Hepatocyte (in vitro differentiated cells): Measurements from ENCODE around the gene LRRC4C. TPM values are rescaled to one million over a fixed set of nuclear protein-coding genes. Genes with fewer than 3 reads are reported as not detected.

Source experiments
- DNase-seq: peaks from one replicate; pipeline ENCODE4 v3.0.0-alpha.2; 2016; ENCODE audit warnings: low spot score
- H2AFZ ChIP-seq: fragments of 200-600 bp; sonication (generic); 2 replicates; pipeline ENCODE4 v1.6.0; 2016; ENCODE audit warnings: antibody characterized with exemption, mild to moderate bottlenecking
- H3K27ac ChIP-seq: fragments of 200-600 bp; sonication (generic); 2 replicates; pipeline ENCODE4 v1.5.1; 2016; ENCODE audit warnings: mild to moderate bottlenecking
- H3K27me3 ChIP-seq: fragments of 200-600 bp; sonication (generic); 2 replicates; pipeline ENCODE4 v1.6.1; 2016
- H3K36me3 ChIP-seq: fragments of 200-600 bp; sonication (generic); replicated peaks from 2 replicates; pipeline ENCODE4 v1.5.1; 2016; ENCODE audit warnings: low read depth; ENCODE audit not compliant: insufficient read depth
- H3K4me1 ChIP-seq: fragments of 200-600 bp; sonication (generic); 2 replicates; pipeline ENCODE4 v1.5.1; 2016; ENCODE audit warnings: mild to moderate bottlenecking, moderate library complexity; ENCODE audit not compliant: insufficient read depth
- H3K4me2 ChIP-seq: fragments of 200-600 bp; sonication (generic); 2 replicates; pipeline ENCODE4 v1.6.0; 2016
- H3K4me3 ChIP-seq: fragments of 200-600 bp; sonication (generic); 2 replicates; pipeline ENCODE4 v1.5.1; 2016; ENCODE audit warnings: mild to moderate bottlenecking
- H3K79me2 ChIP-seq: fragments of 200-600 bp; sonication (generic); 2 replicates; pipeline ENCODE4 v1.6.0; 2017; ENCODE audit warnings: mild to moderate bottlenecking
- H3K9me2 ChIP-seq: fragments of 200-600 bp; sonication (generic); replicated peaks from 2 replicates; pipeline ENCODE4 v1.6.0; 2017; ENCODE audit warnings: mild to moderate bottlenecking; ENCODE audit not compliant: insufficient read depth
- H3K9me3 ChIP-seq: fragments of 200-600 bp; sonication (generic); 2 replicates; pipeline ENCODE4 v1.5.1; 2016; ENCODE audit warnings: low read depth, mild to moderate bottlenecking
- H4K20me1 ChIP-seq: fragments of 200-600 bp; sonication (generic); 2 replicates; pipeline ENCODE4 v1.6.0; 2016; ENCODE audit warnings: mild to moderate bottlenecking; ENCODE audit not compliant: insufficient read depth, poor library complexity, severe bottlenecking
- EZH2 ChIP-seq: fragments of 200-600 bp; sonication (generic); IDR thresholded peaks from 2 replicates; pipeline ENCODE4 v1.6.1; 2016; ENCODE audit warnings: antibody characterized with exemption, mild to moderate bottlenecking, borderline replicate concordance
- EZH2phosphoT487 ChIP-seq: fragments of 200-600 bp; sonication (generic); IDR thresholded peaks from one replicate; pipeline ENCODE4 v1.6.1; 2018; ENCODE audit warnings: antibody characterized with exemption, mild to moderate bottlenecking, low read depth, moderate library complexity; ENCODE audit not compliant: unreplicated experiment, severe bottlenecking
- WGBS: methylation state at CpG from one replicate; pipeline ENCODE4 v1.1.6; 2016; ENCODE audit warnings: low lambda C conversion rate; ENCODE audit errors: missing lambda C conversion rate; 5-methylcytosine and 5-hydroxymethylcytosine counted together
- polyA plus RNA-seq: library from polyadenylated mRNA; unstranded; fragments of >200 nt; fragmentation: Nextera tagmentation; extraction: Ambion mirVana; gene quantifications from 2 replicates; pipeline ENCODE4 v1.2.1, GENCODE V29; 2016
- total RNA-seq: library from RNA; depleted of rRNA; stranded (reverse); fragments of >200 nt; gene quantifications from 2 replicates; pipeline ENCODE4 v1.2.3, GENCODE V29; 2014
- TF ChIP-seq, protein P1 (sequence below): fragments of 200-600 bp; sonication (generic); IDR thresholded peaks from 2 replicates; pipeline ENCODE4 v1.5.1; 2016; ENCODE audit warnings: antibody characterized with exemption, mild to moderate bottlenecking; ENCODE audit not compliant: poor library complexity

LRRC4C gene
- total and polyA plus RNA-seq, 2 experiments from 2014 or later = 1.1 to 3.1 TPM

DNA sequence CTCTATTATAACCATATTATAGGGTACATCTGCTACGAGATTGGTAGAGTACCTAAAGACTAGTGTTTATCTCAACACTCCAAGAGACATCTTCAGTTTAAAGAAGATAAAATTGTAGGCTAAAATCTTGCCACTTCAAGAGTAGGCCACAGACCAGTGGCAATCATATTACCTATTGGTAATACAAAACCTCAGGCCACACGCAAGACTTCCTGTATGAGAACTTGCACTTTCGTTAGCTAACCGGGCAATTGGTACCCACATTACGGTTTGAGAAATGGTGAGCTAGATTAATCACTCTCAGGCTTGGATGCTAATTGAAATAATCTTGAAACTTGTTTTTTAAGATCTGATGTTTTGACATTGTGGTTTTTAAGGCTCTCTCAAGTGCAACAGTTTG, 772.7 kb downstream of the LRRC4C start:
- TF ChIP-seq EZH2 (no peak), EZH2phosphoT487 (no peak)
- TF ChIP-seq, protein P1, sequence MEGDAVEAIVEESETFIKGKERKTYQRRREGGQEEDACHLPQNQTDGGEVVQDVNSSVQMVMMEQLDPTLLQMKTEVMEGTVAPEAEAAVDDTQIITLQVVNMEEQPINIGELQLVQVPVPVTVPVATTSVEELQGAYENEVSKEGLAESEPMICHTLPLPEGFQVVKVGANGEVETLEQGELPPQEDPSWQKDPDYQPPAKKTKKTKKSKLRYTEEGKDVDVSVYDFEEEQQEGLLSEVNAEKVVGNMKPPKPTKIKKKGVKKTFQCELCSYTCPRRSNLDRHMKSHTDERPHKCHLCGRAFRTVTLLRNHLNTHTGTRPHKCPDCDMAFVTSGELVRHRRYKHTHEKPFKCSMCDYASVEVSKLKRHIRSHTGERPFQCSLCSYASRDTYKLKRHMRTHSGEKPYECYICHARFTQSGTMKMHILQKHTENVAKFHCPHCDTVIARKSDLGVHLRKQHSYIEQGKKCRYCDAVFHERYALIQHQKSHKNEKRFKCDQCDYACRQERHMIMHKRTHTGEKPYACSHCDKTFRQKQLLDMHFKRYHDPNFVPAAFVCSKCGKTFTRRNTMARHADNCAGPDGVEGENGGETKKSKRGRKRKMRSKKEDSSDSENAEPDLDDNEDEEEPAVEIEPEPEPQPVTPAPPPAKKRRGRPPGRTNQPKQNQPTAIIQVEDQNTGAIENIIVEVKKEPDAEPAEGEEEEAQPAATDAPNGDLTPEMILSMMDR = no peak
- Histone ChIP-seq H3K4me2 (no peak overlapping the region), H2AFZ (no peak overlapping the region), H4K20me1 (no peaks in the 10 kb centered on the region), H3K9me3 (no peaks in the 10 kb centered on the region), H3K36me3 (no peaks in the 10 kb centered on the region), H3K4me3 (no peak overlapping the region), H3K27me3 (no peaks in the 10 kb centered on the region), H3K79me2 (no peaks in the 10 kb centered on the region), H3K27ac (no peak overlapping the region), H3K9me2 (no peaks in the 10 kb centered on the region), H3K4me1 (no peaks in the 10 kb centered on the region)
- WGBS = 85% methylated on average over 5 of the region's 5 CpGs
- no peak for DNase-seq

DNA sequence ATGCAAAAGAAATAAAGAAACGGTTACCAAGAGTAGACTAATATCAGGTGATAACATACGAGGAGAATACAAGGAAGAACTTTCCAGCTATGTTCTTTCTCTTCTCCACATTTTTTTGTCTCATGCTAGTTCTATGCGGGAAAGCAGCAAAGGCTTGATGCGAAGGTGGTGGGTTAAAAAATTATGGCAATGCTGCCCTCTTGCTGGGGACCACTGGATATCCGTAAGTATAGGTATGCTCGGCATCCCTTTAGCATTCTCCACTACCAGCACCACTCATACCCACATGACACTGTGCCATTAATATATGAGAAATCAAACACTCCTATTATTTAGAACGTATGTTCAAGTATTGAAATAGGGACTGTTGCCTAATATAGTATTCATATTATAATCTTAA, 776.4 kb downstream of the LRRC4C start:
- H3K79me2 ChIP-seq = no peaks in the 10 kb centered on the region
- H3K36me3 ChIP-seq = no peaks in the 10 kb centered on the region
- DNase-seq = no peak
- H3K27ac ChIP-seq = no peak overlapping the region
- H3K27me3 ChIP-seq = no peaks in the 10 kb centered on the region
- no peak overlapping the region for H2AFZ ChIP-seq
- H3K9me3 ChIP-seq = no peaks in the 10 kb centered on the region
- TF ChIP-seq EZH2phosphoT487 = no peak
- TF ChIP-seq, protein P1 = no peak
- no peak for TF ChIP-seq EZH2
- WGBS = 84% methylated on average over 7 of the region's 7 CpGs
- H3K4me1 ChIP-seq = no peaks in the 10 kb centered on the region
- H3K4me3 ChIP-seq = no peak overlapping the region
- H3K9me2 ChIP-seq = no peaks in the 10 kb centered on the region
- H4K20me1 ChIP-seq = no peaks in the 10 kb centered on the region
- no peak overlapping the region for H3K4me2 ChIP-seq

DNA sequence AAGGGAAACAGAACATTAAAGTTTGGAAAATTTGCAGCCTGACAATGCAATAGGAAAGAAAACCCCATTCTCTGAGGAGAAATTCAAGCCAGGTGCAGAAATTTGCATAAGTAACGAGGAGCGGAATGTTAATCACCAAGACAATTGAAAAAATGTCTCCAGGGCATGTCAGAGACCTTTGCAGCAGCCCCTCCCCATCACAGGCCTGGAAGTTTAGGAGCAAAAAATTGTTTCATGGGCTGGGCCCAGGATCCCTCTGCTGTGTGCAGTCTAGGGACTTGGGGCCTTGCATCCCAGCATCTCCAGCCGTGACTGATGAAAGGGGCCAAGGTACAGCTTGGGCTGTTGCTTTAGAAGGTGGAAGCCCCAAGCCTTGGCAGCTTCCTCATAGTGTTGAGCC, 780.2 kb downstream of the LRRC4C start:
- 69% methylated on average over 3 of the region's 3 CpGs for WGBS
- TF ChIP-seq EZH2phosphoT487 (no peak), EZH2 (no peak)
- TF ChIP-seq, protein P1 = no peak

DNA sequence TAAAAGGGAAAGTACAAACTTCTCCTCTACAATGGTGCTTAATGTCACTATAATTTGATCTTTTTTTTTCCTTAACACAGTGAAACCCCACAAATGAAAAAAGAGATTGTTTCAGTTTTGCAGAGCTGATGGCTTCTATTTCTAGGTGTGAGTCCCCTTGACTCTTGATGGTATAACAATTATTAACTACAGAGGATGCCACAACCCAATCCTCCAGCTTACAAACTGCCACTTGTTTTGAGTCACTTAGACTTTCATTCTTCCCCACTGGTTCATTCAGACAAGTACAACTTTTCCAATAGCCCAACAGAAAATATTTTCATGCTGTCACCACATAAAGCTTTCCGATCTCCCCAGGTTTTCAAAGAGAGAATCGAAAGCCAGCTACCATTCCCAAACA, 812.2 kb downstream of the LRRC4C start:
- H3K27me3 ChIP-seq = no peaks in the 10 kb centered on the region
- H3K4me1 ChIP-seq = no peaks in the 10 kb centered on the region
- no peak overlapping the region for H3K4me3 ChIP-seq
- no peaks in the 10 kb centered on the region for H3K9me2 ChIP-seq
- H4K20me1 ChIP-seq = no peaks in the 10 kb centered on the region
- H3K4me2 ChIP-seq = no peak overlapping the region
- H3K36me3 ChIP-seq = no peaks in the 10 kb centered on the region
- H2AFZ ChIP-seq = no peak overlapping the region
- H3K79me2 ChIP-seq = no peaks in the 10 kb centered on the region
- TF ChIP-seq, protein P1 = no peak
- TF ChIP-seq EZH2phosphoT487 (no peak), EZH2 (no peak)
- H3K27ac ChIP-seq = no peak overlapping the region
- no peaks in the 10 kb centered on the region for H3K9me3 ChIP-seq
- 84% methylated on average over 2 of the region's 2 CpGs for WGBS
- DNase-seq = no peak

More for the DNA sequence above, 780.2 kb downstream of the LRRC4C start:
- Histone ChIP-seq H3K79me2 (no peaks in the 10 kb centered on the region), H4K20me1 (no peaks in the 10 kb centered on the region), H2AFZ (no peak overlapping the region), H3K4me2 (no peak overlapping the region), H3K9me3 (no peaks in the 10 kb centered on the region), H3K27me3 (no peaks in the 10 kb centered on the region), H3K27ac (no peak overlapping the region), H3K36me3 (no peaks in the 10 kb centered on the region), H3K4me3 (no peak overlapping the region), H3K4me1 (no peaks in the 10 kb centered on the region), H3K9me2 (no peaks in the 10 kb centered on the region)
- DNase-seq = no peak
